HepG2 (cell line): ENCODE measurements around the gene APH1B.

Experiments
- CHD2 ChIP-seq: IDR thresholded peaks from 2 replicates; pipeline ENCODE4 v1.6.1; 2011; ENCODE audit warnings: low read depth, low read length, improper control_type of control experiment
- EZH2 ChIP-seq: conservative IDR thresholded peaks from 2 replicates; pipeline ENCODE4 v1.6.1; 2012; ENCODE audit warnings: mild to moderate bottlenecking, low read depth, low read length, moderate library complexity
- MED8 ChIP-seq: sonication (generic); formaldehyde crosslinking; IDR thresholded peaks from 2 replicates; pipeline ENCODE4 v1.8.1; 2023; ENCODE audit warnings: mild to moderate bottlenecking, missing genetic modification reagents; ENCODE audit not compliant: insufficient replicate concordance
- POLR2AphosphoS5 ChIP-seq: IDR thresholded peaks from 2 replicates; pipeline ENCODE4 v1.6.1; 2012; ENCODE audit warnings: low read depth, low read length
- POLR2G ChIP-seq: fragments of 200-400 bp; formaldehyde crosslinking; IDR thresholded peaks from 2 replicates; pipeline ENCODE4 v1.6.1; 2018; ENCODE audit warnings: mild to moderate bottlenecking, low read depth, low read length, moderate library complexity
- PRMT3 ChIP-seq: sonication (generic); formaldehyde crosslinking; IDR thresholded peaks from 2 replicates; pipeline ENCODE4 v1.8.1; 2022; ENCODE audit warnings: low read depth, mild to moderate bottlenecking, moderate library complexity, missing genetic modification reagents, borderline replicate concordance
- ZNF549 ChIP-seq: sonication (generic); formaldehyde crosslinking; IDR thresholded peaks from 2 replicates; pipeline ENCODE4 v1.5.0; 2020; ENCODE audit warnings: missing genetic modification reagents
- TF ChIP-seq, protein P1 (sequence below): sonication (generic); formaldehyde crosslinking; IDR thresholded peaks from 2 replicates; pipeline ENCODE4 v1.5.0; 2020; ENCODE audit warnings: mild to moderate bottlenecking, missing genetic modification reagents, moderate library complexity
- TF ChIP-seq, protein P2 (sequence below): sonication (generic); formaldehyde crosslinking; IDR thresholded peaks from 2 replicates; pipeline ENCODE4 v1.4.0; 2020; ENCODE audit warnings: missing genetic modification reagents, borderline replicate concordance

GRCh38 chr15:63301088-63301487 is 23.7 kb downstream of the APH1B start:
- TF ChIP-seq, protein P1, sequence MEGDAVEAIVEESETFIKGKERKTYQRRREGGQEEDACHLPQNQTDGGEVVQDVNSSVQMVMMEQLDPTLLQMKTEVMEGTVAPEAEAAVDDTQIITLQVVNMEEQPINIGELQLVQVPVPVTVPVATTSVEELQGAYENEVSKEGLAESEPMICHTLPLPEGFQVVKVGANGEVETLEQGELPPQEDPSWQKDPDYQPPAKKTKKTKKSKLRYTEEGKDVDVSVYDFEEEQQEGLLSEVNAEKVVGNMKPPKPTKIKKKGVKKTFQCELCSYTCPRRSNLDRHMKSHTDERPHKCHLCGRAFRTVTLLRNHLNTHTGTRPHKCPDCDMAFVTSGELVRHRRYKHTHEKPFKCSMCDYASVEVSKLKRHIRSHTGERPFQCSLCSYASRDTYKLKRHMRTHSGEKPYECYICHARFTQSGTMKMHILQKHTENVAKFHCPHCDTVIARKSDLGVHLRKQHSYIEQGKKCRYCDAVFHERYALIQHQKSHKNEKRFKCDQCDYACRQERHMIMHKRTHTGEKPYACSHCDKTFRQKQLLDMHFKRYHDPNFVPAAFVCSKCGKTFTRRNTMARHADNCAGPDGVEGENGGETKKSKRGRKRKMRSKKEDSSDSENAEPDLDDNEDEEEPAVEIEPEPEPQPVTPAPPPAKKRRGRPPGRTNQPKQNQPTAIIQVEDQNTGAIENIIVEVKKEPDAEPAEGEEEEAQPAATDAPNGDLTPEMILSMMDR (CRISPR knock-in tag): no peak
- TF ChIP-seq CHD2: no peak
- TF ChIP-seq, protein P2, sequence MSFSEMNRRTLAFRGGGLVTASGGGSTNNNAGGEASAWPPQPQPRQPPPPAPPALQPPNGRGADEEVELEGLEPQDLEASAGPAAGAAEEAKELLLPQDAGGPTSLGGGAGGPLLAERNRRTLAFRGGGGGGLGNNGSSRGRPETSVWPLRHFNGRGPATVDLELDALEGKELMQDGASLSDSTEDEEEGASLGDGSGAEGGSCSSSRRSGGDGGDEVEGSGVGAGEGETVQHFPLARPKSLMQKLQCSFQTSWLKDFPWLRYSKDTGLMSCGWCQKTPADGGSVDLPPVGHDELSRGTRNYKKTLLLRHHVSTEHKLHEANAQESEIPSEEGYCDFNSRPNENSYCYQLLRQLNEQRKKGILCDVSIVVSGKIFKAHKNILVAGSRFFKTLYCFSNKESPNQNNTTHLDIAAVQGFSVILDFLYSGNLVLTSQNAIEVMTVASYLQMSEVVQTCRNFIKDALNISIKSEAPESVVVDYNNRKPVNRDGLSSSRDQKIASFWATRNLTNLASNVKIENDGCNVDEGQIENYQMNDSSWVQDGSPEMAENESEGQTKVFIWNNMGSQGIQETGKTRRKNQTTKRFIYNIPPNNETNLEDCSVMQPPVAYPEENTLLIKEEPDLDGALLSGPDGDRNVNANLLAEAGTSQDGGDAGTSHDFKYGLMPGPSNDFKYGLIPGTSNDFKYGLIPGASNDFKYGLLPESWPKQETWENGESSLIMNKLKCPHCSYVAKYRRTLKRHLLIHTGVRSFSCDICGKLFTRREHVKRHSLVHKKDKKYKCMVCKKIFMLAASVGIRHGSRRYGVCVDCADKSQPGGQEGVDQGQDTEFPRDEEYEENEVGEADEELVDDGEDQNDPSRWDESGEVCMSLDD: no peak
- TF ChIP-seq POLR2G: no peak
- TF ChIP-seq MED8 (CRISPR knock-in tag): no peak
- TF ChIP-seq POLR2AphosphoS5: no peak
- TF ChIP-seq ZNF549 (CRISPR knock-in tag): no peak
- TF ChIP-seq EZH2: no peak
- no peak for TF ChIP-seq PRMT3 (CRISPR knock-in tag)
